Thymus (tissue), 11 donors: ENCODE measurements around the gene PRKCA. TPM values are rescaled to one million over a fixed set of nuclear protein-coding genes. Genes with fewer than 3 reads are reported as not detected.

Experiments used
- DNase-seq, 9 donors: peaks; one replicate each; pipeline ENCODE4 v3.0.0-alpha.2; 2013; ENCODE audit warnings: low spot score in 9 of 9, low read depth in 6 of 9, missing footprints in 1 of 9
- H3K27ac ChIP-seq, 2 donors: one replicate each; pipeline ENCODE4 v1.5.1; 2013; ENCODE audit warnings: control low read depth in 1 of 2, low read depth in 1 of 2, low read length in 1 of 2, mild to moderate bottlenecking in 1 of 2, moderate library complexity in 1 of 2
- H3K27me3 ChIP-seq, 2 donors: one replicate each; pipeline ENCODE4 v1.5.1; 2013; ENCODE audit warnings: low read length in 1 of 2; ENCODE audit not compliant: control insufficient read depth in 2 of 2, insufficient read depth in 1 of 2
- H3K36me3 ChIP-seq, 2 donors: one replicate each; pipeline ENCODE4 v1.5.1; 2013; ENCODE audit warnings: low read length in 1 of 2, mild to moderate bottlenecking in 1 of 2, moderate library complexity in 1 of 2; ENCODE audit not compliant: control insufficient read depth in 2 of 2, insufficient read depth in 2 of 2
- H3K4me1 ChIP-seq, 2 donors: one replicate each; pipeline ENCODE4 v1.5.1; 2013; ENCODE audit warnings: low read length in 2 of 2; ENCODE audit not compliant: control insufficient read depth in 2 of 2, insufficient read depth in 2 of 2
- H3K4me3 ChIP-seq, 2 donors: one replicate each; pipeline ENCODE4 v1.5.1; 2013; ENCODE audit warnings: low read length in 2 of 2, control low read depth in 1 of 2, mild to moderate bottlenecking in 1 of 2
- H3K9me3 ChIP-seq, 2 donors: one replicate each; pipeline ENCODE4 v1.5.1; 2013; ENCODE audit warnings: low read length in 1 of 2, mild to moderate bottlenecking in 1 of 2; ENCODE audit not compliant: control insufficient read depth in 2 of 2, insufficient read depth in 1 of 2
- WGBS: extraction: QIAGEN DNeasy Blood & Tissue Kit; methylation state at CpG from one replicate; pipeline ENCODE4 v1.1.7; 2013; 5-methylcytosine and 5-hydroxymethylcytosine counted together
- polyA plus RNA-seq: library from polyadenylated mRNA; stranded (reverse); fragments of 200-250 nt; gene quantifications from one replicate; pipeline ENCODE4 v1.2.3, GENCODE V29; 2013
- total RNA-seq: library from RNA; stranded (reverse); fragments of 120-200 nt; gene quantifications from one replicate; pipeline ENCODE4 v1.2.4, GENCODE V29; 2013
- donor health status: healthy.

PRKCA gene
- total and polyA plus RNA-seq, 2 donors = 2.7 to 3.2 TPM

GRCh38 chr17:66678827-66679226, 376.4 kb downstream of the PRKCA start:
- 67% methylated on average over 2 of the region's 2 CpGs for WGBS
- Histone ChIP-seq H3K36me3 (no peaks in the 10 kb centered on the region), H3K4me1 (peaks cover 0 to 6% of the 10 kb centered on the region in 2 donors), H3K27me3 (no peaks in the 10 kb centered on the region), H3K27ac (no peak overlapping the region), H3K9me3 (peaks cover 0 to 5% of the 10 kb centered on the region in 2 donors), H3K4me3 (no peak overlapping the region)
- DNase-seq = no peak

DNA sequence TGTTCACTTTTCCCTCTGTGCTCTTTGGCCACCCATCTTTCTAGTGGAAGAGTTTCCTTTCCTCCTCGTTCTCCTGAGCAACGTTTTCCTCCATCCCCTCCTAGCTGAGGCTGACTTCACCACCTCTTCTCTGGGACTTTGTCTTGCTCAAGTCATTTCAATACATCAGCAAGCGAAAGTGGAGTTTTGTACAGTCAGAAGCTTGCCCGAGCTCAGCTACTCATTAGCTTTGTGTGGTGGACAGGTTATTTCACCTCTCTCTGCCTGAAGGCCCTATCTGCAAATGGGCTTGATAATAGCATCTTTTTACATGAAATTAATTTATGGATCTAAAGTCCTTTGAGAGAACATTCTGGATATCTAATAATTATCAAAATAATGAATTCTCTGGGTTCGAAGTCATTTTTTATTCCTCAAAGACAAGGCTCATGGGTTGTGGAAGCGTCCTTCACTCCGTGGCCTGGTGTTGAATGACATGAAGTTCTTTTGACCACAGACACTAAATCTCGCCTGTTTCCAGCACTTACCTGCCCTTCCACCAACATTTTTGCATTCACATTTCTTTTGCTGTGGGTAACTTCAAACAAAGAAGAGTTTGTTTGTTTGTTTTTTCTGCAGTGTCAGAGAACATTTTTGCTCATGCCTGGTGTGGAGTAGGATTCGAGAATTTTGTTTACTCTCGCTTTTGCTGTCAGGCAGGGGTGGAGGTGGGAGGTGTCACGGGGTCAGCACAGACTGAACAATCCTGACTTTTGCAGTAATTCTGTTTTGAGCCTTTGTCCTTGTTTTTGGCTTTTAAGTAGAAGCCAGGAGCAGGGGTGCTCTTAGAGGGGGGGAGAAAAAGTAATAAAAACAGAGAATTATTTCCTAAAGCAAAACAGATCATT, 377.5 kb downstream of the PRKCA start:
- WGBS = 90% methylated on average over 11 of the region's 11 CpGs
- no peak overlapping the region for H3K27ac ChIP-seq

DNA sequence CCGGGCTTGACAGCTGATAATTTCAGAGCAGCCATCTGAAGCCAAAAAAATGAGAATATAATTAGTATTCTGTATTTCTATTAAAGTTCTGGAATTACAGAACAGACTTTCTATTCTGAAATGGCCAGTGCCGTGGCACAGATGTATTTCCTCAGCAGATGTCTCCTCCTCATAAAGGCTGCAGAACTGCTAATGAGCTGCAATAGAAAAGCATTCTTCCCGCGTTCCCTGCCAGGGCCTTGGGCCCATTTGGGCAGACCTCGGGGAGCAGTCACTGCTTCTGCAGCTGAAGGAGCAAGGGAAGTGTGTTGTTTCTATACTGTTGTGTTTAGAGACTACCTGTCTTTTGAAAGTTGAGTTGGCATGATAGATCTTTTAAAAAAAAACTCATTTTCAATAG, 379.9 kb downstream of the PRKCA start:
- Histone ChIP-seq H3K36me3 (no peaks in the 10 kb centered on the region), H3K9me3 (peaks cover 0 to 5% of the 10 kb centered on the region in 2 donors), H3K4me3 (no peak overlapping the region), H3K27ac (no peak overlapping the region), H3K4me1 (no peaks in the 10 kb centered on the region), H3K27me3 (no peaks in the 10 kb centered on the region)
- WGBS = 92% methylated on average over 5 of the region's 5 CpGs
- no peak for DNase-seq

More for the DNA sequence above, 377.5 kb downstream of the PRKCA start:
- Histone ChIP-seq H3K36me3 (no peaks in the 10 kb centered on the region), H3K9me3 (peaks cover 0 to 5% of the 10 kb centered on the region in 2 donors), H3K4me3 (no peak overlapping the region), H3K4me1 (peaks cover 0 to 3% of the 10 kb centered on the region in 2 donors), H3K27me3 (no peaks in the 10 kb centered on the region)
- no peak for DNase-seq

DNA sequence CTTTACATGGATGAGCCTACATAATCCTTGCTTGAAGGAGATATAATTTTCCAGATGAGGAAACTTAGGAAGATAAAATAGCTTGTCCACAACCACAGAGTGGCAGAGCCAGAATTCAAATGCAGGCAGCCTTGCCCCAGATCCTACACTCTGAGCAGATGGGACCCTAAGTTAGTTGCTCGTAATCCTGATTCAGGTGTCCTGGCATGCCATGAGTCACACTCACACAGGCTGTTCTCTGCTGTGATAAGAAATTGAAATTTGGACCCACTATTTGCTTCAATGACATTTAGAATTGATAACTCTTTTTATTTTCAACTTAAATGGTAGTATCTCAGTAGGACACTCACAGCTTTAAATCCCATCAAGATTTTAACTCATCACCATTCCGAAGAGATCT, 381.8 kb downstream of the PRKCA start:
- Histone ChIP-seq H3K36me3 (peaks cover 0 to 5% of the 10 kb centered on the region in 2 donors), H3K4me1 (no peaks in the 10 kb centered on the region), H3K4me3 (no peak overlapping the region), H3K27me3 (no peaks in the 10 kb centered on the region), H3K27ac (no peak overlapping the region), H3K9me3 (no peaks in the 10 kb centered on the region)
- 91% methylated on average over 2 of the region's 2 CpGs for WGBS
- no peak for DNase-seq

DNA sequence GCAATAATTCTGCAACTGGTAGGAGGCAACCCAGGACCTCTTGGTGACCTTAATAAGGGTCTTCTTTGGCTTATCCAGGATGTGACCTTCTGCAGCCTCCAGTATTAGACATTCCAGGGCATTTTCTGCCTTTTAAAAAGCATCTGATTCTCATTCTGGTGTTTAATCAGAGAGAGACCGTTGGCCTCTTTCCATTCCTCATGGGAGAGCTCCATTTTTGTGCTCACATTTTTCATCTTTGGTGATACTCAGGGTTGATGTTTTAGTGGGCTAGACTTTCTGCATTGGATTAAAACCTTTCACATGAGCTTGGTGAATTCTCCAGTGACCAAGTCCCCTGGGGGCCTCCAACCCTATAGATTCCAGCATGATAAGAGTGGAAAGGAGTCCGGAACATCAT, 382.3 kb downstream of the PRKCA start:
- no peak for DNase-seq
- H3K4me1 ChIP-seq = no peaks in the 10 kb centered on the region
- no peaks in the 10 kb centered on the region for H3K9me3 ChIP-seq
- peaks cover 0 to 5% of the 10 kb centered on the region in 2 donors for H3K36me3 ChIP-seq
- no peaks in the 10 kb centered on the region for H3K27me3 ChIP-seq
- no peak overlapping the region for H3K4me3 ChIP-seq
- WGBS = 96% methylated on average over 2 of the region's 2 CpGs
- H3K27ac ChIP-seq = no peak overlapping the region

GRCh38 chr17:66686601-66687000, 384.2 kb downstream of the PRKCA start:
- H3K9me3 ChIP-seq = no peaks in the 10 kb centered on the region
- H3K27me3 ChIP-seq = no peaks in the 10 kb centered on the region
- no peak for DNase-seq
- no peak overlapping the region for H3K27ac ChIP-seq
- 95% methylated on average over 6 of the region's 6 CpGs for WGBS
- H3K4me3 ChIP-seq = no peak overlapping the region
- H3K36me3 ChIP-seq = peaks cover 0 to 5% of the 10 kb centered on the region in 2 donors
- H3K4me1 ChIP-seq = no peaks in the 10 kb centered on the region

- Histone ChIP-seq H3K9me3 (no peaks in the 10 kb centered on the region), H3K4me3 (no peak overlapping the region), H3K4me1 (peaks cover 0 to 2% of the 10 kb centered on the region in 2 donors), H3K27ac (no peak overlapping the region), H3K36me3 (peaks cover 0 to 7% of the 10 kb centered on the region in 2 donors), H3K27me3 (no peaks in the 10 kb centered on the region)
- WGBS = 92% methylated on average over 3 of the region's 3 CpGs
- no peak for DNase-seq
These were observed 385.3 kb downstream of the PRKCA start for GRCh38 chr17:66687570-66688284.

DNA sequence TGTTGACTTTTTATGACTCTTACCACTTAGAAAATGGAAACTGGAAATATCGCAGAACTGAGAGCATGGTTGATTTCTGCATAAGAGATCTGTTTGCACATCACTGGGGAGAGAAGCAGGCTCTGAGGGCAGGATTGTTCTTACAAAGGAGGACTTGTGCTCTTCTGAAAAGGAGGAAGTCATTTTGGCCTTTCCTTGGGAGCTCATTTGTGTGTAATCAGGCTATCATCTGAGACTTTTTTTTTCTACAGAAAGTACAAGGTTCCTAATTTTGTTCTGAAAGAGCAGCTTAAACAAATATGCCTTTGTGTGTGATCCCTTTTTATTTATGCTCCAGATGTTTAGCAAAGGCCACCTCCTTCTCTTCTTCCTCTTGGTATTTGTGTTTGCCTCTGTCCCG, 386.8 kb downstream of the PRKCA start:
- H3K36me3 ChIP-seq = peaks cover 0 to 7% of the 10 kb centered on the region in 2 donors
- H3K27ac ChIP-seq = no peak overlapping the region
- H3K27me3 ChIP-seq = no peaks in the 10 kb centered on the region
- WGBS = 63% methylated on average over 2 of the region's 2 CpGs
- H3K4me3 ChIP-seq = no peak overlapping the region
- H3K4me1 ChIP-seq = peaks cover 0 to 2% of the 10 kb centered on the region in 2 donors
- no peaks in the 10 kb centered on the region for H3K9me3 ChIP-seq
- DNase-seq = no peak

- DNase-seq = no peak
- H3K36me3 ChIP-seq = peaks cover 0 to 7% of the 10 kb centered on the region in 2 donors
- peaks cover 0 to 2% of the 10 kb centered on the region in 2 donors for H3K4me1 ChIP-seq
- no peaks in the 10 kb centered on the region for H3K9me3 ChIP-seq
- WGBS = 98% methylated on average over 7 of the region's 7 CpGs
- no peak overlapping the region for H3K27ac ChIP-seq
- no peaks in the 10 kb centered on the region for H3K27me3 ChIP-seq
- H3K4me3 ChIP-seq = no peak overlapping the region
These were observed 387.8 kb downstream of the PRKCA start for GRCh38 chr17:66690166-66690565.
